Uterus (tissue), 2 donors: ENCODE results near the gene TMEM178A.

Experiments
- CTCF ChIP-seq, 4 experiments: fragments of 200-600 bp in 2 of 4; fragments of 450-650 bp in 2 of 4; sonication (generic) in 2 of 4; IDR thresholded peaks; one replicate each; pipeline ENCODE4 v1.5.1; 2016 to 2019; ENCODE audit warnings: antibody characterized with exemption in 4 of 4, mild to moderate bottlenecking in 2 of 4, moderate library complexity in 1 of 4
- POLR2A ChIP-seq, 2 donors: fragments of 450-650 bp; IDR thresholded peaks; one replicate each; pipeline ENCODE4 v1.6.1; 2016; ENCODE audit warnings: antibody characterized with exemption in 2 of 2, mild to moderate bottlenecking in 1 of 2, moderate library complexity in 1 of 2

- TF ChIP-seq CTCF (IDR thresholded peaks at IDR 0.05) (peak in 3 of 4 experiments; percentile 31 to 43 (median 35)), POLR2A (IDR thresholded peaks at IDR 0.05) (no peak)
Observed at GRCh38 chr2:39696838-39697237, 31.1 kb downstream of the TMEM178A start.
